GM18511 (cell line): ENCODE results near the gene RPLP1.

Source experiments
- ATAC-seq: cut with Tn5 transposase; IDR thresholded peaks from one replicate; pipeline ENCODE4 v1.9.1; 2021; ENCODE audit warnings: mild to moderate bottlenecking, moderate library complexity; ENCODE audit not compliant: unreplicated experiment

RPLP1 gene

DNA sequence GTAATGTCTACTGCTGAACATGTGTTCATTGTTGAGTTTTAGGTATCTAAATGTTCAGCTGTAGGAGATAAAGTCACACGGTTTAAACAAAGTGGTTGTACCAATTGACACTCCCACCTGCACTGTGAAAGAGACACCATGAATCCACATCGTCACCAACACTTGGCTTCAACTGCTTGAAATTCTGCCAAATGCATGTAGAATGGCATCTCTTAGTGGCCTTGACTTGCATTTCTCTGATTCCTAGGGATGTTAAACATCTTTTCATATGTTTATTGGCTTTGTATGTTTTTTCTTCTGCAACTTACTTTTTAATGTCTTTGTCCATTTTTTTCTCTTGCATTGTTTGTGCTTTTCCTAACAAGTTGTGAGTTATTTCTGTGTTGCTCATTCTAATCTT, 43.4 kb downstream of the RPLP1 start:
- no peak for ATAC-seq

DNA sequence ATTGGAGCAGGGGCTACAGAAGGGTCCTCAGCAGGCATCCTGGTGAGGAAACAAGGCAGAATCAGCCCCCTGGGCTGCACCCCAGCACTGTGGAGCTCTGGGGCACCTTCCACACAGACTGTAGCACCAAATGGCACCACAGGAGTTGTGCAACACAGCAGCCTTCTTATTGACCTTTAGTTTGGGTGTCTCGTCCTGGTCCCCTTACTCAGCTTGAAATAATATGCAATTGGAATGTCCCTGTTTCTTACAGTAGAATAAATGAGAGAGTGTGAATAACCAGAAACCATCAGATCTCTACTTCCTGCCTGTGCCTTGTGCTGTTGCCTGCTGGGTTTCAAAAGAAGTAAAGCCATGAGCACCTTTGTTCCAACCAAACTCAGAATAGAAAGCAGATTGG, 44.5 kb downstream of the RPLP1 start:
- ATAC-seq = no peak

DNA sequence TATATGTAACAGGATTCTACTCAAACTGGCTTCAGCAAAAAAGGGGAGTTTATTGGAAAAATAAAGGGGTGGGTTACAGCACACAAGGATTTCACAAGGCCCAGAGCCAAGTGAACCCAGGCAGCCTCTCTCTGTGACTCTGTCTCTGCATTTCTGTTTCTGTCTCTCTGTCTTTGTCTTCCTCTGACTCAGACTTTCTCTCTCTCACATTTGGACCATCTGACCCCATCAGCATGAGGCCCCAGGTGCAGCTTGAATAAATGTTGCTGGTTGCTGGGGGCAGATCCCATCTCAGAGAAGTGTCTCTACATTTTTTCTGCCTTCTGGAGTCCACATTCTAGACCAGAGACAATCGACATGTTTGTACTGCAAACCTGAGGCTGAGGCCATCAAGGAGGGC, 45.0 kb downstream of the RPLP1 start:
- no peak for ATAC-seq

DNA sequence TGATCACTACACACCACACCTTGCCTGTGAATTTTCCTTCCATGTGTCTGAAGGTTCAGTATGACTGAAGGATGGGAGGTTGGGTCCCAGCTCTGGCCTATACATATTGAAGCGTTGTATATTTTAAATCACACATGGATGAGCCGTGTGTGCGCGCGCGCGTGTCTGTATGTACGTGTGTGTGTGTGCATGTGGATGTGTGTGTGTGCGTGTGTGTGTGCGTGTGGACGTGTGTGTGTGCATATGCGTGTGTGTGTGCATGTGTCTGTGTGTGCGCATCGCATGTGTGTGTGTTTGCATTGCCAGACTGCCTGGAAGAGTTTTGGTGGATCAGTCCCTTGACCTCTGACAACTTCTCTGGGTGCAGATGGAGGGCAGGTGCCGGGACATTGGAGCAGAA, 45.7 kb downstream of the RPLP1 start:
- ATAC-seq = no peak

DNA sequence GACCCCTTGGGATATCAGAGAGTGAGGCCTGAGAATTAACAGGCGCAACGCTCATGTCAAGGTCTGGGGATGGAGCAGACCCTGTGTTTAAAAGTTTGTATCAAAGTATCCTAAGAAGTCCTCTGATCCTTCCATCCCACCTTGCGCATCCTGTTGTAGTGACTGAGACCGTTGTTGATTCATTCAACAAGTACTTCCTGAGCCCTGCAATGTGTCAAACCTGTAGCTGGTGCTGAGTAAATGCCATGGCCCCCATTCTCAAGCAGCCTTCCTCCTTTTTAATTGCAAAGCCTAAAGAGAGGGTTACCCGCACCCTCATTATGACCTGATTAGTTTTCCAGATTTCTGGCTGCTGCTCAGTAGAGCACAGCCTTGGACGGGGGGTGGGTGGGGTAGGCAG, 46.4 kb downstream of the RPLP1 start:
- no peak for ATAC-seq

DNA sequence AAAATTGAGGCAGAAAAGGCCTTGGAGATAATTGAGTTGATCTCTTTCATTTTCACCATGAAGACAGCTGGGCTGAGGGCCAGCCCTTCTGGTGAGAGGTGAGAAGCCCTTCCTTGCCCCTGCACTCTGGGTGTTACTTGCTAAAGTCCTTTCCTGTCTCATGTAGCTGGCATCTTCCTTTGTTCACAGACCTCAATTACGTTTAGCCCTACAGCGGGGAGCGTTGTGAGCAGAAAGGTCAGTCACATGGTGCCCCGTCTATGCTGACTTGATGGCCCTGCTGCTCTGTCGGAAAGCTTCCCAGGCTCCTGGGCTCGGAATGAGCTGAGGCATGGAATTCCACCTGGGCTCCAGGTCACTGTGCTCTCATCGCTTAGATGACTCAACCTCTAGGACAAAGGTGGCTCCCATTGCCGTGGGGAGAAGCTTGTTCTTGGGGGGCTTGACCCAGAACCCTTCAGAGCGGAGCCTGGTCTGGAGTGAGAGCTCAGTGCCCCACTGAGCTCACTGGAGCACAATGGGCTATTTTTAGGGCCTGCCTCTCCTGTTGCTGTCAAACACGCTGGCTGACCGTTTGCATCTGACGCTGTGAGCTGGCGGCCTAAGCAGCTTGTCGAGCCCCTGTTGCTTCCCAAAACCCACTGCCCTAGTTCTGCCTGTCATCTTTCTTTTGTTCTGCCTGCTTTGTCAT, 47.0 kb downstream of the RPLP1 start:
- ATAC-seq = no peak

DNA sequence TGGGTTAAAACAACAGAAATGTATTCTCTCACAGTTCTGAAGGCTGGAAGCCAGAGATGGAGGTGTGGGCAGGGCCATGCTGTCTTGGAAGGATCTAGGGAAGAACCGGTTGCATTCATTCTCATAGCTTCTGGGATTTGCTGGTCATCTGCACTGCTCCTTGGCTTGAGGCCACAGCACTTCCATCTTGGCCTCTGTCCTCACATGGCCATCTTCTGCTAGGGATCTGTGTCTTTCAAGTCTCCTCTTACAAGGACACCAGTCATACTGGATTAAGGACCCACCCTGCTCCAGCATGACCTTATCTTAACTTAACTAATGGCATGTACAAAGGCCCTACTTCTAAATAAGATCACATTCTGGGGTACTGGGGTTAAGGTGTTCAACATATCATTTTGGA, 47.7 kb downstream of the RPLP1 start:
- ATAC-seq = no peak

DNA sequence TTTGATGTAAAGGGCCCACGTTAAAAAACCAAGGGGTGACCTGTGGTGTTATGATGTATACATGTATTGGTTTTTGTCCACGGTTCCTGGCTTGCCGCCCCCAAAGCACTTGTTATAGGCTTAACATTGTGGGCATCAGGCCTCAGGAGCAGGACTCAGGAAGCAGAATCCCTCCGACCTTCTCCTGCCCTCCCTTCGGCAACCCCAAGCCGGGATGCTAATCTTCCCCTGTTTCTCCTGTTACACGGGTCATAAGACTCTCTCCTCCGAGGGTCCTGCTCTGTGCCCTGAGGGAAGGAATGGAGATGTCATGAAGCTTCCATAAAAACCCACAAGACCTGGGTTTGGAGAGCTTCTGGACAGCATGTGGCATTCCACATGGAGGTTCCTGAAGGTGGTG, 48.8 kb downstream of the RPLP1 start:
- ATAC-seq = no peak

DNA sequence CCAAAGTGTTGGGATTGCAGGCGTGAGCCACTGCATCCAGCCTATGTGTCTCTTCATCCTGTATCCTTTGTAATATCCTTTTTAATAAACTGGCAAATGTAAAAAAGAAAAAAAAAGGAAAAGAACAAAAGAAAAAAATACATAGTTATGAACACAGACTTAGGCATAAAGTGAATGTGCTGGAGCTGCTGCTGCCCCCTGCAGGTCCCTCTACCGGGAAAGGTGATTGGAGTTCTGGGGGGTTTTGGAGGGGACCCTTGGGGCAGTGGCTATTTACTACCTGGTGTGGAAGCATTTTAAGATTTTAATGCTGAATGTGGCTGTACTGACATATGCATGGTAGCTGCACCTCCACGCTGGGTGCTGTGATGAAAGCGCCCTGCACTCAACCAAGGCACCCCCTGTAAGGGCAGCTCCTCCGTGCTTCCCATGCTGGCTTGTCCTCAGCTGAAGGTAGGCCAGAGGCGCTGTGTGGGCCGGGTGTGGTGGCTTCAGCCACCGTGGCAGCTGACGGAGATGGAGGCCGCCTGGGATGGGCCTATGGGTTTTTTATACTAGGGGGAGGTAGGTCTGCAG, 49.9 kb downstream of the RPLP1 start:
- no peak for ATAC-seq

DNA sequence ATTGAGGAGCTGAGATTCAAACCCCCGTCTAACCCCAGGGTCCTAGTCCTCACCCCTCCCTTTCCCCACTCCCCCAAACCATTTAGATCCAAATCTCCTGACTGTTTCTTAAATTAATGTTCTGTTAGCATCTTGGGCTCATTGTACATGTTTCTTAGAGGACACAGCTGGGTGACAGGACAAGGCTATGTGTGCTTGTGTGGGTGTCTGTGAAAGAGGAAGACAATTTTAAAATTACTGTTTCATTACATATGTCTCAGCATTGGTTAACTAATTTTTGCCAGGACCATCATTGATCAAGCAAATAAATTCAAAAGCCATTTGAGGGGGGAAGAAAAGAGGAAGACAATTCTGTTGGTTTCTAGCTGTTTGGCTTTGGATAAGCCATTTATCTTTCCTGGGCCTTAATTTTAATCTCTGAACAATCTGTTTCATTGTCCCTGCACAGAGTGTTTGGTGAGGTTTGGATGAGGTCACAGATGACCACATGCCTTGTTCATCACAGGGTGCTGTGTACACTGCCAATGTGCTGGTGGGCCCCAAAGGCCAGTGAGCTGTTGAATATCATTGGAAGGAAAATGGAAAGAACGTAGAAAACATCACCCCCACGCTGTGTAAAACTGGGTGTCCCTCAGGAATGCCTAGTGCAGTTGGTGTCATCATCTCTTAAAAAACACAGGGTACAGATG, 51.9 kb downstream of the RPLP1 start:
- ATAC-seq = no peak
